Smooth muscle cell (in vitro differentiated cells): Measurements from ENCODE around the gene HDAC4. TPM values are rescaled to one million over a fixed set of nuclear protein-coding genes. Genes with fewer than 3 reads are reported as not detected.

Source experiments
- DNase-seq: peaks from one replicate; lab custom pipeline; 2025; ENCODE audit not compliant: unreplicated experiment; lab: John Stamatoyannopoulos, UW
- H2AFZ ChIP-seq: fragments of 200-600 bp; sonication (generic); 2 replicates; pipeline ENCODE4 v1.6.0; 2016; ENCODE audit warnings: antibody characterized with exemption, low read depth, mild to moderate bottlenecking
- H3F3A ChIP-seq: fragments of 200-600 bp; sonication (generic); 2 replicates; pipeline ENCODE4 v1.6.0; 2017; ENCODE audit warnings: antibody characterized with exemption, low read depth
- H3K27ac ChIP-seq: fragments of 200-600 bp; sonication (generic); 2 replicates; pipeline ENCODE4 v1.5.1; 2016; ENCODE audit warnings: low read depth, mild to moderate bottlenecking
- H3K27me3 ChIP-seq: fragments of 200-600 bp; sonication (generic); 2 replicates; pipeline ENCODE4 v1.6.1; 2016; ENCODE audit warnings: low read depth, mild to moderate bottlenecking
- H3K36me3 ChIP-seq: fragments of 200-600 bp; sonication (generic); 2 replicates; pipeline ENCODE4 v1.5.1; 2016; ENCODE audit warnings: low read depth
- H3K4me1 ChIP-seq: fragments of 200-600 bp; sonication (generic); 2 replicates; pipeline ENCODE4 v1.5.1; 2016; ENCODE audit warnings: low read depth
- H3K4me2 ChIP-seq: fragments of 200-600 bp; sonication (generic); 2 replicates; pipeline ENCODE4 v1.6.0; 2016; ENCODE audit warnings: mild to moderate bottlenecking
- H3K4me3 ChIP-seq: fragments of 200-600 bp; sonication (generic); 2 replicates; pipeline ENCODE4 v1.5.1; 2016; ENCODE audit warnings: mild to moderate bottlenecking
- H3K79me2 ChIP-seq: fragments of 200-600 bp; sonication (generic); 2 replicates; pipeline ENCODE4 v1.6.0; 2016; ENCODE audit warnings: low read depth, mild to moderate bottlenecking
- H3K9ac ChIP-seq: fragments of 200-600 bp; sonication (generic); 2 replicates; pipeline ENCODE4 v1.6.0; 2016; ENCODE audit warnings: low read depth
- H3K9me3 ChIP-seq: fragments of 200-600 bp; sonication (generic); replicated peaks from 2 replicates; pipeline ENCODE4 v1.5.1; 2016; ENCODE audit warnings: low read depth
- H4K20me1 ChIP-seq: fragments of 200-600 bp; sonication (generic); 2 replicates; pipeline ENCODE4 v1.6.0; 2016; ENCODE audit warnings: low read depth
- CTCF ChIP-seq: fragments of 200-600 bp; sonication (generic); IDR thresholded peaks from 2 replicates; pipeline ENCODE4 v1.5.1; 2017; ENCODE audit warnings: borderline replicate concordance, mild to moderate bottlenecking, antibody characterized with exemption; ENCODE audit not compliant: insufficient read depth, poor library complexity, severe bottlenecking
- WGBS: methylation state at CpG from one replicate; pipeline ENCODE4 v1.1.7; 2016; ENCODE audit warnings: low lambda C conversion rate; 5-methylcytosine and 5-hydroxymethylcytosine counted together
- polyA plus RNA-seq: library from polyadenylated mRNA; unstranded; fragments of >200 nt; fragmentation: Nextera tagmentation; extraction: Ambion mirVana; gene quantifications from 2 replicates; pipeline ENCODE4 v1.2.1, GENCODE V29; 2016
- total RNA-seq: library from RNA; depleted of rRNA; stranded (reverse); fragments of >200 nt; gene quantifications from 2 replicates; pipeline ENCODE4 v1.2.3, GENCODE V29; 2014

HDAC4 gene
- total and polyA plus RNA-seq, 2 experiments from 2014 or later: 6.2 to 35.7 TPM

- peaks cover 32% of the 10 kb centered on the region for H3K4me1 ChIP-seq
- peak overlapping the region; percentile 77 for H3K4me2 ChIP-seq
- no peak overlapping the region for H2AFZ ChIP-seq
- H3K27ac ChIP-seq: peak overlapping the region; percentile 99
- peak overlapping the region; percentile 91 for H3K9ac ChIP-seq
- H3K27me3 ChIP-seq: no peaks in the 10 kb centered on the region
- H3F3A ChIP-seq: peaks cover 9% of the 10 kb centered on the region
- WGBS: 47% methylated on average over 34 of the region's 34 CpGs
- H3K4me3 ChIP-seq: no peak overlapping the region
- H3K9me3 ChIP-seq: no peaks in the 10 kb centered on the region
- no peaks in the 10 kb centered on the region for H4K20me1 ChIP-seq
- TF ChIP-seq CTCF: no peak
- no peak for DNase-seq
- peaks cover 54% of the 10 kb centered on the region for H3K79me2 ChIP-seq
- no peaks in the 10 kb centered on the region for H3K36me3 ChIP-seq
Measured at GRCh38 chr2:239275044-239275685, 125.7 kb downstream of the HDAC4 start.

- Histone ChIP-seq H3K27me3 (no peaks in the 10 kb centered on the region), H3K4me1 (peaks cover 28% of the 10 kb centered on the region), H3K9ac (peak overlapping the region; percentile 91), H3K36me3 (no peaks in the 10 kb centered on the region), H2AFZ (no peak overlapping the region), H4K20me1 (no peaks in the 10 kb centered on the region), H3K27ac (peak overlapping the region; percentile 99), H3K9me3 (no peaks in the 10 kb centered on the region), H3K4me2 (peak overlapping the region; percentile 77), H3F3A (peaks cover 2% of the 10 kb centered on the region), H3K79me2 (peaks cover 57% of the 10 kb centered on the region), H3K4me3 (no peak overlapping the region)
- no peak for DNase-seq
- 65% methylated on average over 16 of the region's 16 CpGs for WGBS
- TF ChIP-seq CTCF: no peak
Measured at GRCh38 chr2:239274391-239275043, 126.3 kb downstream of the HDAC4 start.

GRCh38 chr2:239273280-239274234 is 127.3 kb downstream of the HDAC4 start:
- Histone ChIP-seq H3K36me3 (no peaks in the 10 kb centered on the region), H3K4me2 (peak overlapping the region; percentile 77), H3K27me3 (no peaks in the 10 kb centered on the region), H3K27ac (peak overlapping the region; percentile 99), H3K9me3 (no peaks in the 10 kb centered on the region), H3F3A (no peaks in the 10 kb centered on the region), H4K20me1 (no peaks in the 10 kb centered on the region), H3K4me3 (no peak overlapping the region), H3K4me1 (peaks cover 28% of the 10 kb centered on the region), H3K9ac (peak overlapping the region; percentile 91), H3K79me2 (peaks cover 62% of the 10 kb centered on the region), H2AFZ (no peak overlapping the region)
- 91% methylated on average over 23 of the region's 23 CpGs for WGBS
- no peak for DNase-seq
- no peak for TF ChIP-seq CTCF
